IMR-90 (cell line): ENCODE data around the gene TXLNA. TPM values are rescaled to one million over a fixed set of nuclear protein-coding genes. Genes with fewer than 3 reads are reported as not detected.

ENCODE experiments used
- ATAC-seq: fragments of 200-7000 bp; cut with Tn5 transposase; 2 replicates; pipeline ENCODE4 v1.9.1; 2020; ENCODE audit warnings: low read depth, mild to moderate bottlenecking, moderate library complexity
- BruUV-seq: library from RNA; stranded (reverse); fragments of 400-500 nt; replicated peaks from 2 replicates; lab custom pipeline; 2021; lab: Mats Ljungman, UMichigan
- CTCF ChIA-PET: fragments of 300-600 bp; formaldehyde crosslinking; extraction: SDS; loops from one replicate; lab custom pipeline; 2021; ENCODE audit warnings: antibody characterized with exemption; lab: Yijun Ruan, JAX
- POLR2A ChIA-PET: fragments of 300-600 bp; sonication (Branson Sonifier 250); formaldehyde crosslinking; loops from one replicate; lab custom pipeline; 2022; ENCODE audit warnings: antibody characterized with exemption; ENCODE audit not compliant: unreplicated experiment; lab: Charles Lee
- DNase-seq: peaks from one replicate; pipeline ENCODE4 v3.0.0; 2013
- H2AFZ ChIP-seq: replicated peaks from 2 replicates; pipeline ENCODE3; 2013; ENCODE audit warnings: low read length, mild to moderate bottlenecking; ENCODE audit not compliant: poor library complexity
- H2AK5ac ChIP-seq: 2 replicates; pipeline ENCODE4 v1.6.1; 2013; ENCODE audit warnings: low read depth, low read length, inconsistent platforms
- H2AK9ac ChIP-seq: replicated peaks from 2 replicates; pipeline ENCODE3; 2013; ENCODE audit warnings: mild to moderate bottlenecking, low read depth, low read length, moderate library complexity; ENCODE audit not compliant: poor library complexity
- H2BK120ac ChIP-seq: 2 replicates; pipeline ENCODE4 v1.6.1; 2013; ENCODE audit warnings: low read depth, low read length, inconsistent platforms
- H2BK15ac ChIP-seq: 3 replicates; pipeline ENCODE4 v1.6.1; 2013; ENCODE audit warnings: low read depth, low read length, inconsistent platforms
- H2BK20ac ChIP-seq: 2 replicates; pipeline ENCODE4 v1.6.1; 2013; ENCODE audit warnings: low read depth, mild to moderate bottlenecking, inconsistent platforms, low read length, moderate library complexity
- H2BK5ac ChIP-seq: 2 replicates; pipeline ENCODE4 v1.6.1; 2013; ENCODE audit warnings: mild to moderate bottlenecking, low read depth, low read length, inconsistent platforms; ENCODE audit not compliant: poor library complexity, severe bottlenecking
- H3K14ac ChIP-seq: replicated peaks from 2 replicates; pipeline ENCODE4 v1.6.1; 2013; ENCODE audit warnings: low read depth, low read length, inconsistent platforms
- H3K18ac ChIP-seq: 2 replicates; pipeline ENCODE4 v1.6.1; 2013; ENCODE audit warnings: low read depth, low read length, control low read depth
- H3K23ac ChIP-seq: 2 replicates; pipeline ENCODE4 v1.6.1; 2013; ENCODE audit warnings: low read depth, low read length, inconsistent platforms
- H3K27ac ChIP-seq: 2 replicates; pipeline ENCODE4 v1.5.1; 2013; ENCODE audit warnings: mild to moderate bottlenecking, control low read depth, low read length; ENCODE audit not compliant: insufficient read depth
- H3K27me3 ChIP-seq: 2 replicates; pipeline ENCODE4 v1.6.1; 2013; ENCODE audit warnings: low read length; ENCODE audit not compliant: control insufficient read depth, insufficient read depth
- H3K36me3 ChIP-seq: 2 replicates; pipeline ENCODE4 v1.6.1; 2013; ENCODE audit warnings: low read length, mixed read lengths; ENCODE audit not compliant: control insufficient read depth, insufficient read depth
- H3K4ac ChIP-seq: 2 replicates; pipeline ENCODE4 v1.6.1; 2013; ENCODE audit warnings: low read depth, low read length, inconsistent platforms
- H3K4me1 ChIP-seq: 2 replicates; pipeline ENCODE4 v1.6.1; 2013; ENCODE audit warnings: low read length, mixed read lengths; ENCODE audit not compliant: control insufficient read depth, insufficient read depth
- H3K4me2 ChIP-seq: 2 replicates; pipeline ENCODE4 v1.6.1; 2013; ENCODE audit warnings: low read depth, mild to moderate bottlenecking, control low read depth, low read length, moderate library complexity
- H3K4me3 ChIP-seq: 2 replicates; pipeline ENCODE4 v1.5.1; 2013; ENCODE audit warnings: low read depth, mild to moderate bottlenecking, control low read depth, low read length, moderate library complexity; ENCODE audit not compliant: insufficient read depth
- H3K56ac ChIP-seq: 2 replicates; pipeline ENCODE4 v1.6.1; 2013; ENCODE audit warnings: low read length, inconsistent platforms; ENCODE audit not compliant: insufficient read depth; ENCODE audit errors: extremely low read depth
- H3K79me1 ChIP-seq, 2 experiments: 2 replicates each; pipeline ENCODE4 v1.6.1; 2013; ENCODE audit warnings: low read length in 2 of 2, inconsistent platforms in 1 of 2, low read depth in 1 of 2
- H3K9ac ChIP-seq: 2 replicates; pipeline ENCODE4 v1.6.1; 2013; ENCODE audit warnings: low read depth, low read length, control low read depth
- H3K9me1 ChIP-seq: 2 replicates; pipeline ENCODE4 v1.6.1; 2013; ENCODE audit warnings: low read length, inconsistent platforms; ENCODE audit not compliant: insufficient read depth
- H3K9me3 ChIP-seq: 2 replicates; pipeline ENCODE4 v1.6.1; 2013; ENCODE audit warnings: low read length; ENCODE audit not compliant: control insufficient read depth, insufficient read depth
- H4K20me1 ChIP-seq: 2 replicates; pipeline ENCODE4 v1.6.1; 2013; ENCODE audit warnings: low read length, inconsistent platforms; ENCODE audit not compliant: insufficient read depth
- H4K5ac ChIP-seq: 2 replicates; pipeline ENCODE4 v1.6.1; 2013; ENCODE audit warnings: mild to moderate bottlenecking, low read depth, low read length, control low read depth
- H4K8ac ChIP-seq, 2 experiments: 2 replicates each; pipeline ENCODE4 v1.6.1; 2013; ENCODE audit warnings: low read depth in 2 of 2, low read length in 2 of 2, control low read depth in 1 of 2, inconsistent platforms in 1 of 2
- H4K91ac ChIP-seq: 2 replicates; pipeline ENCODE4 v1.6.1; 2013; ENCODE audit warnings: low read depth, low read length, inconsistent platforms; ENCODE audit not compliant: insufficient read depth
- BHLHE40 ChIP-seq: fragments of 150-350 bp; IDR thresholded peaks from 2 replicates; pipeline ENCODE4 v1.6.1; 2016; ENCODE audit warnings: mild to moderate bottlenecking, low read depth, low read length
- CEBPB ChIP-seq: IDR thresholded peaks from 2 replicates; pipeline ENCODE4 v1.6.1; 2012; ENCODE audit warnings: low read depth, low read length, improper control_type of control experiment
- CHD1 ChIP-seq: IDR thresholded peaks from 2 replicates; pipeline ENCODE4 v1.6.1; 2012; ENCODE audit warnings: low read depth, low read length, improper control_type of control experiment
- ELK1 ChIP-seq: fragments of 150-350 bp; IDR thresholded peaks from 2 replicates; pipeline ENCODE4 v1.6.1; 2016; ENCODE audit warnings: low read depth, mild to moderate bottlenecking, low read length, moderate library complexity, borderline replicate concordance
- FOS ChIP-seq: fragments of 150-350 bp; IDR thresholded peaks from 2 replicates; pipeline ENCODE4 v1.6.1; 2016; ENCODE audit warnings: low read depth, low read length
- MAFK ChIP-seq: IDR thresholded peaks from 2 replicates; pipeline ENCODE4 v1.6.1; 2012; ENCODE audit warnings: low read depth, low read length, improper control_type of control experiment
- MAZ ChIP-seq: IDR thresholded peaks from 2 replicates; pipeline ENCODE4 v1.6.1; 2012; ENCODE audit warnings: low read depth, mild to moderate bottlenecking, low read length, improper control_type of control experiment, moderate library complexity, borderline replicate concordance
- MXI1 ChIP-seq: IDR thresholded peaks from 2 replicates; pipeline ENCODE4 v1.6.1; 2012; ENCODE audit warnings: low read depth, mild to moderate bottlenecking, low read length, moderate library complexity, borderline replicate concordance
- NFE2L2 ChIP-seq: fragments of 150-350 bp; IDR thresholded peaks from 2 replicates; pipeline ENCODE4 v1.6.1; 2016; ENCODE audit warnings: low read depth, mild to moderate bottlenecking, low read length
- POLR2A ChIP-seq: IDR thresholded peaks from 2 replicates; pipeline ENCODE4 v1.6.1; 2012; ENCODE audit warnings: mild to moderate bottlenecking, low read depth, low read length
- RAD21 ChIP-seq: IDR thresholded peaks from 2 replicates; pipeline ENCODE4 v1.6.1; 2012; ENCODE audit warnings: low read length, improper control_type of control experiment
- RCOR1 ChIP-seq: IDR thresholded peaks from 2 replicates; pipeline ENCODE4 v1.6.1; 2012; ENCODE audit warnings: mild to moderate bottlenecking, low read length, improper control_type of control experiment; ENCODE audit not compliant: insufficient replicate concordance
- RFX5 ChIP-seq: IDR thresholded peaks from 2 replicates; pipeline ENCODE4 v1.8.0; 2012; ENCODE audit warnings: low read depth, mild to moderate bottlenecking, low read length, moderate library complexity
- SMC3 ChIP-seq: fragments of 150-350 bp; IDR thresholded peaks from 2 replicates; pipeline ENCODE4 v1.6.1; 2016; ENCODE audit warnings: low read depth, mild to moderate bottlenecking, antibody characterized with exemption, low read length, moderate library complexity
- USF2 ChIP-seq: fragments of 150-350 bp; IDR thresholded peaks from 2 replicates; pipeline ENCODE4 v1.6.1; 2017; ENCODE audit warnings: mild to moderate bottlenecking, antibody characterized with exemption, low read length, low read depth
- WGBS, 2 experiments: methylation state at CpG; one replicate each; pipeline versions ENCODE4 v1.1.5 to v1.1.7; 2013; ENCODE audit warnings: missing lambda C conversion rate in 2 of 2; ENCODE audit not compliant: insufficient read length in 1 of 2; ENCODE audit errors: extremely low coverage in 2 of 2; 5-methylcytosine and 5-hydroxymethylcytosine counted together
- dilution Hi-C: fragments of 300-500 bp; cut with HindIII; formaldehyde crosslinking; loops from one replicate; pipeline ENCODE4 v1.14.3; 2018; ENCODE audit warnings: low sequenced_read_pairs; ENCODE audit not compliant: unreplicated experiment
- in situ Hi-C: fragments of 300-500 bp; cut with MboI; formaldehyde crosslinking; loops from 3 replicates; pipeline ENCODE4 v1.14.3; 2019; ENCODE audit warnings: low sequenced_read_pairs, inconsistent platforms, mixed read lengths
- intact Hi-C: fragments of 100-400 bp; cut with micrococcal nuclease; formaldehyde crosslinking; loops from 2 replicates; pipeline ENCODE4 v1.10.0; 2022
- polyA plus RNA-seq, 3 experiments: library from polyadenylated mRNA; depleted of rRNA; stranded (reverse); fragments of >200 nt; gene quantifications; 2 replicates each; pipeline ENCODE4 v1.2.3, GENCODE V29; 2012; ENCODE audit warnings: low replicate concordance in 1 of 3
- total RNA-seq: library from RNA; depleted of rRNA; stranded (reverse); fragments of >200 nt; gene quantifications from 2 replicates; pipeline ENCODE4 v1.2.3, GENCODE V29; 2012
- TF ChIP-seq, protein P1 (sequence below): conservative IDR thresholded peaks from 2 replicates; pipeline ENCODE4 v1.5.1; 2012; ENCODE audit warnings: mild to moderate bottlenecking, low read depth, low read length, improper control_type of control experiment

TXLNA gene
- total and polyA plus RNA-seq, 2 of the 4 experiments (the other 2 are of a cell fraction), result 47.6 to 102 TPM

DNA sequence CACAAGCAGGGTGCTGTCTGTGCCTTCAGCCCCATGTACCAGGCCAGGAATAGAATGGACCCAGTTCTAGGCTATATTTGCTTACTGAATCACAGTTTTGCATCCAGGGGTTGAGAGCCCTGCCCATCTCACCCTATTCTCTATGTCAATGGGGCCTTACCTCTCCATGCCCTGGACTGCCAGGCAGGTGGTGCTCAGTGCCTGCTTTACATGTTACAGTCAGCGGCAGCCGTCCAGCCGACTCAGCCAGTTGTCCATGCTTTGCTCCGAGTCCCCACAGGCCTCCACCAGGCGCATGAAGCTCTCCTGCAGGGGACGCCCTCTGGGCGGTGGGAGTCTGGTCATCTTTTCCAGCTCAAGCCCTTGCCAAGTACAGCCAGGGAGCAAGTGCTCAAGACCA is 55.3 kb downstream of the TXLNA start:
- no TSS peak for BruUV-seq
- Histone ChIP-seq H3K27ac (peak overlapping the region; percentile 88), H3K14ac (peak overlapping the region; percentile 37), H2AK5ac (peak overlapping the region; percentile 87), H4K5ac (peak overlapping the region; percentile 38; the same call in 1 of the 2 replicates), H2BK15ac (peak overlapping the region; percentile 59), H2BK20ac (peak overlapping the region; percentile 83), H3K18ac (peak overlapping the region; percentile 34; the same call in 1 of the 2 replicates), H3K9me1 (peaks cover 13% of the 10 kb centered on the region), H3K79me1 (peaks cover 0 to 15% of the 10 kb centered on the region in 2 experiments; a peak in 2 of 4 replicates), H3K56ac (no peak overlapping the region), H3K9ac (no peak overlapping the region), H2BK5ac (peak overlapping the region; percentile 38), H2BK120ac (peak overlapping the region; percentile 69), H4K91ac (peak overlapping the region; percentile 77), H3K27me3 (no peaks in the 10 kb centered on the region), H3K4me1 (peaks cover 12% of the 10 kb centered on the region), H2AFZ (peak overlapping the region; percentile 48), H3K23ac (no peak overlapping the region), H3K36me3 (peaks cover 19% of the 10 kb centered on the region), H3K4me3 (no peak overlapping the region), H3K4me2 (no peak overlapping the region), H3K4ac (peak overlapping the region; percentile 64), H3K9me3 (no peaks in the 10 kb centered on the region), H4K8ac (peak overlapping the region; percentile 22 to 52; a peak in 2 of 4 replicates), H2AK9ac (peak overlapping the region; percentile 29), H4K20me1 (no peaks in the 10 kb centered on the region)
- WGBS, 2 experiments, result 90% methylated on average over 6 of the region's 7 CpGs; no CpG with 5 or more reads in 1 of the 2 experiments
- ChIA-PET POLR2A (no interaction called here), CTCF (interaction anchor here (1.0 kb wide), 1 partner anchor 81 kb away, joined by 3 read pairs; no protein-coding TSS in a partner anchor)
- TF ChIP-seq FOS, result no peak
- no peak for TF ChIP-seq MXI1
- TF ChIP-seq RCOR1, result no peak
- TF ChIP-seq, protein P1, sequence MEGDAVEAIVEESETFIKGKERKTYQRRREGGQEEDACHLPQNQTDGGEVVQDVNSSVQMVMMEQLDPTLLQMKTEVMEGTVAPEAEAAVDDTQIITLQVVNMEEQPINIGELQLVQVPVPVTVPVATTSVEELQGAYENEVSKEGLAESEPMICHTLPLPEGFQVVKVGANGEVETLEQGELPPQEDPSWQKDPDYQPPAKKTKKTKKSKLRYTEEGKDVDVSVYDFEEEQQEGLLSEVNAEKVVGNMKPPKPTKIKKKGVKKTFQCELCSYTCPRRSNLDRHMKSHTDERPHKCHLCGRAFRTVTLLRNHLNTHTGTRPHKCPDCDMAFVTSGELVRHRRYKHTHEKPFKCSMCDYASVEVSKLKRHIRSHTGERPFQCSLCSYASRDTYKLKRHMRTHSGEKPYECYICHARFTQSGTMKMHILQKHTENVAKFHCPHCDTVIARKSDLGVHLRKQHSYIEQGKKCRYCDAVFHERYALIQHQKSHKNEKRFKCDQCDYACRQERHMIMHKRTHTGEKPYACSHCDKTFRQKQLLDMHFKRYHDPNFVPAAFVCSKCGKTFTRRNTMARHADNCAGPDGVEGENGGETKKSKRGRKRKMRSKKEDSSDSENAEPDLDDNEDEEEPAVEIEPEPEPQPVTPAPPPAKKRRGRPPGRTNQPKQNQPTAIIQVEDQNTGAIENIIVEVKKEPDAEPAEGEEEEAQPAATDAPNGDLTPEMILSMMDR, result no peak
- no peak for TF ChIP-seq ELK1
- TF ChIP-seq CEBPB, result no peak
- TF ChIP-seq MAZ, result no peak
- TF ChIP-seq RFX5, result no peak
- TF ChIP-seq BHLHE40, result no peak
- TF ChIP-seq NFE2L2, result no peak
- TF ChIP-seq RAD21, result no peak
- TF ChIP-seq MAFK, result no peak
- no peak for TF ChIP-seq CHD1
- TF ChIP-seq SMC3, result no peak
- TF ChIP-seq POLR2A, result no peak
- no peak for TF ChIP-seq USF2
- intact Hi-C loops, result no loop called here
- in situ Hi-C loops, result no loop called here
- ATAC-seq (no peak), DNase-seq (no peak)
- dilution Hi-C loops, result no loop called here
